ENCODE measurements around the gene ERCC6L2. TPM values are rescaled to one million over a fixed set of nuclear protein-coding genes. Genes with fewer than 3 reads are reported as not detected.

The ERCC6L2 gene
- polyA plus RNA-seq, 3 donors from 2014 or later = 18.0 to 40.5 (median 18.3) TPM

- peaks cover 12 to 14% of the 10 kb centered on the region in 2 donors for H3K4me1 Mint-ChIP-seq
- no peak overlapping the region for H3K4me3 Mint-ChIP-seq
- H3K9me3 Mint-ChIP-seq = no peaks in the 10 kb centered on the region
- H3K27me3 Mint-ChIP-seq (ENCODE audit: low read depth in 3 of 3) = peaks cover 0 to 4% (median under 1%) of the 10 kb centered on the region in 3 donors
- H3K36me3 Mint-ChIP-seq = peaks cover 4 to 47% (median 43%) of the 10 kb centered on the region in 3 donors
- H3K27ac Mint-ChIP-seq = no peak overlapping the region
- no peak for DNase-seq
These were observed 110.1 kb downstream of the ERCC6L2 start for GRCh38 chr9:95985440-95986055.

GRCh38 chr9:95989297-95989696 is 113.8 kb downstream of the ERCC6L2 start:
- Mint-ChIP-seq H3K4me3 (no peak overlapping the region), H3K27me3 (ENCODE audit: low read depth in 3 of 3) (peaks cover 0 to 4% (median 0%) of the 10 kb centered on the region in 3 donors), H3K27ac (no peak overlapping the region), H3K9me3 (no peaks in the 10 kb centered on the region), H3K36me3 (peaks cover 4 to 45% (median 45%) of the 10 kb centered on the region in 3 donors), H3K4me1 (no peaks in the 10 kb centered on the region)
- no peak for DNase-seq

GRCh38 chr9:95991326-95991725 is 115.8 kb downstream of the ERCC6L2 start:
- no peaks in the 10 kb centered on the region for H3K4me1 Mint-ChIP-seq
- H3K9me3 Mint-ChIP-seq = no peaks in the 10 kb centered on the region
- no peak overlapping the region for H3K4me3 Mint-ChIP-seq
- H3K27me3 Mint-ChIP-seq (ENCODE audit: low read depth in 3 of 3) = peaks cover 0 to 5% (median 1%) of the 10 kb centered on the region in 3 donors
- no peak for DNase-seq
- peaks cover 7 to 37% (median 35%) of the 10 kb centered on the region in 3 donors for H3K36me3 Mint-ChIP-seq
- H3K27ac Mint-ChIP-seq = no peak overlapping the region

- H3K36me3 Mint-ChIP-seq = peaks cover 7 to 38% (median 27%) of the 10 kb centered on the region in 3 donors
- peaks cover 0 to 5% (median 1%) of the 10 kb centered on the region in 3 donors for H3K27me3 Mint-ChIP-seq (ENCODE audit: low read depth in 3 of 3)
- no peaks in the 10 kb centered on the region for H3K4me1 Mint-ChIP-seq
- H3K4me3 Mint-ChIP-seq = no peak overlapping the region
- no peaks in the 10 kb centered on the region for H3K9me3 Mint-ChIP-seq
- DNase-seq = no peak
- H3K27ac Mint-ChIP-seq = no peak overlapping the region
These were observed 117.0 kb downstream of the ERCC6L2 start for GRCh38 chr9:95992536-95992935.

- H3K36me3 Mint-ChIP-seq = peaks cover 7 to 35% (median 21%) of the 10 kb centered on the region in 3 donors
- peaks cover 0 to 5% (median 1%) of the 10 kb centered on the region in 3 donors for H3K27me3 Mint-ChIP-seq (ENCODE audit: low read depth in 3 of 3)
- DNase-seq = no peak
- H3K4me1 Mint-ChIP-seq = no peaks in the 10 kb centered on the region
- H3K4me3 Mint-ChIP-seq = no peak overlapping the region
- no peak overlapping the region for H3K27ac Mint-ChIP-seq
- no peaks in the 10 kb centered on the region for H3K9me3 Mint-ChIP-seq
These were observed 117.8 kb downstream of the ERCC6L2 start for GRCh38 chr9:95993337-95993736.

GRCh38 chr9:95999390-95999789 is 123.9 kb downstream of the ERCC6L2 start:
- peaks cover 11 to 31% (median 24%) of the 10 kb centered on the region in 3 donors for H3K36me3 Mint-ChIP-seq
- peaks cover 0 to 3% (median 1%) of the 10 kb centered on the region in 3 donors for H3K27me3 Mint-ChIP-seq (ENCODE audit: low read depth in 3 of 3)
- H3K9me3 Mint-ChIP-seq = peaks cover 1 to 11% (median 7%) of the 10 kb centered on the region in 6 donors

GRCh38 chr9:96004379-96004778 is 128.9 kb downstream of the ERCC6L2 start:
- H3K4me3 Mint-ChIP-seq = no peak overlapping the region
- H3K36me3 Mint-ChIP-seq = peaks cover 8 to 20% (median 18%) of the 10 kb centered on the region in 3 donors
- peaks cover 1 to 11% (median 7%) of the 10 kb centered on the region in 6 donors for H3K9me3 Mint-ChIP-seq
- H3K27me3 Mint-ChIP-seq (ENCODE audit: low read depth in 3 of 3) = peaks cover 0 to 4% (median 4%) of the 10 kb centered on the region in 3 donors
- no peak for DNase-seq
- H3K4me1 Mint-ChIP-seq = no peaks in the 10 kb centered on the region
- H3K27ac Mint-ChIP-seq = no peak overlapping the region

More at GRCh38 chr9:95999390-95999789, 123.9 kb downstream of the ERCC6L2 start:
- no peak for DNase-seq
- Mint-ChIP-seq H3K4me3 (no peak overlapping the region), H3K27ac (no peak overlapping the region), H3K4me1 (no peaks in the 10 kb centered on the region)

GRCh38 chr9:96006296-96006879 is 130.9 kb downstream of the ERCC6L2 start:
- no peaks in the 10 kb centered on the region for H3K4me1 Mint-ChIP-seq
- no peak overlapping the region for H3K4me3 Mint-ChIP-seq
- peaks cover 1 to 11% (median 7%) of the 10 kb centered on the region in 6 donors for H3K9me3 Mint-ChIP-seq
- H3K27ac Mint-ChIP-seq = no peak overlapping the region
- DNase-seq = no peak
- H3K36me3 Mint-ChIP-seq = peaks cover 8 to 20% (median 16%) of the 10 kb centered on the region in 3 donors
- peaks cover 0 to 10% (median 8%) of the 10 kb centered on the region in 3 donors for H3K27me3 Mint-ChIP-seq (ENCODE audit: low read depth in 3 of 3)

GRCh38 chr9:96006961-96007360 is 131.5 kb downstream of the ERCC6L2 start:
- no peak overlapping the region for H3K4me3 Mint-ChIP-seq
- H3K36me3 Mint-ChIP-seq = peaks cover 8 to 20% (median 18%) of the 10 kb centered on the region in 3 donors
- H3K27me3 Mint-ChIP-seq (ENCODE audit: low read depth in 3 of 3) = peaks cover 0 to 12% (median 8%) of the 10 kb centered on the region in 3 donors
- H3K9me3 Mint-ChIP-seq = peaks cover 1 to 11% (median 6%) of the 10 kb centered on the region in 6 donors
- no peak for DNase-seq
- no peak overlapping the region for H3K27ac Mint-ChIP-seq
- no peaks in the 10 kb centered on the region for H3K4me1 Mint-ChIP-seq

GRCh38 chr9:96008502-96009222 is 133.2 kb downstream of the ERCC6L2 start:
- Mint-ChIP-seq H3K27ac (peak overlapping the region in 3 of 6 donors; percentile 97 to 100 (median 98)), H3K36me3 (peaks cover 0 to 11% (median 8%) of the 10 kb centered on the region in 3 donors), H3K4me1 (peaks cover 1 to 5% of the 10 kb centered on the region in 2 donors), H3K27me3 (ENCODE audit: low read depth in 3 of 3) (peaks cover 0 to 11% (median 8%) of the 10 kb centered on the region in 3 donors), H3K9me3 (peaks cover 0 to under 1% (median 0%) of the 10 kb centered on the region in 6 donors), H3K4me3 (peak overlapping the region; percentile 65 to 82 (median 79))
- peak; percentile 33 to 71 (median 50) for DNase-seq

GRCh38 chr9:96009223-96009602 is 133.7 kb downstream of the ERCC6L2 start:
- Mint-ChIP-seq H3K27ac (peak overlapping the region in 3 of 6 donors; percentile 97 to 100 (median 98)), H3K27me3 (ENCODE audit: low read depth in 3 of 3) (peaks cover 0 to 11% (median 8%) of the 10 kb centered on the region in 3 donors), H3K4me3 (peak overlapping the region; percentile 65 to 82 (median 79)), H3K9me3 (no peaks in the 10 kb centered on the region), H3K4me1 (peaks cover 6 to 11% of the 10 kb centered on the region in 2 donors), H3K36me3 (peaks cover 0 to 14% (median 8%) of the 10 kb centered on the region in 3 donors)
- no peak for DNase-seq

GRCh38 chr9:96009690-96010472 is 134.4 kb downstream of the ERCC6L2 start:
- Mint-ChIP-seq H3K4me1 (peaks cover 11 to 16% of the 10 kb centered on the region in 2 donors), H3K36me3 (peaks cover 0 to 18% (median 8%) of the 10 kb centered on the region in 3 donors), H3K27me3 (ENCODE audit: low read depth in 3 of 3) (peaks cover 0 to 11% (median 8%) of the 10 kb centered on the region in 3 donors), H3K4me3 (peak overlapping the region; percentile 65 to 82 (median 79)), H3K9me3 (no peaks in the 10 kb centered on the region), H3K27ac (peak overlapping the region in 3 of 6 donors; percentile 97 to 100 (median 98))
- peak; percentile 81 to 89 (median 86) for DNase-seq

- H3K27me3 Mint-ChIP-seq (ENCODE audit: low read depth in 3 of 3) = peaks cover 0 to 16% (median 6%) of the 10 kb centered on the region in 3 donors
- H3K4me1 Mint-ChIP-seq = peaks cover 44 to 51% of the 10 kb centered on the region in 2 donors
- H3K9me3 Mint-ChIP-seq = no peaks in the 10 kb centered on the region
- peak overlapping the region; percentile 38 to 87 (median 71) for H3K27ac Mint-ChIP-seq
- peak overlapping the region; percentile 21 to 73 (median 54) for H3K4me3 Mint-ChIP-seq
- H3K36me3 Mint-ChIP-seq = peaks cover 0 to 17% (median 17%) of the 10 kb centered on the region in 3 donors
- no peak for DNase-seq
These were observed 138.6 kb downstream of the ERCC6L2 start for GRCh38 chr9:96014078-96014477.
